ENCODE data around the gene MRPL22. TPM values are rescaled to one million over a fixed set of nuclear protein-coding genes. Genes with fewer than 3 reads are reported as not detected.
A peak's percentile ranks its signal among the peaks of the same experiment; 100 is the strongest.

MRPL22 gene
- total RNA-seq: 10 to 100 TPM; 17.0 to 29.9 (median 21.6) TPM

DNA sequence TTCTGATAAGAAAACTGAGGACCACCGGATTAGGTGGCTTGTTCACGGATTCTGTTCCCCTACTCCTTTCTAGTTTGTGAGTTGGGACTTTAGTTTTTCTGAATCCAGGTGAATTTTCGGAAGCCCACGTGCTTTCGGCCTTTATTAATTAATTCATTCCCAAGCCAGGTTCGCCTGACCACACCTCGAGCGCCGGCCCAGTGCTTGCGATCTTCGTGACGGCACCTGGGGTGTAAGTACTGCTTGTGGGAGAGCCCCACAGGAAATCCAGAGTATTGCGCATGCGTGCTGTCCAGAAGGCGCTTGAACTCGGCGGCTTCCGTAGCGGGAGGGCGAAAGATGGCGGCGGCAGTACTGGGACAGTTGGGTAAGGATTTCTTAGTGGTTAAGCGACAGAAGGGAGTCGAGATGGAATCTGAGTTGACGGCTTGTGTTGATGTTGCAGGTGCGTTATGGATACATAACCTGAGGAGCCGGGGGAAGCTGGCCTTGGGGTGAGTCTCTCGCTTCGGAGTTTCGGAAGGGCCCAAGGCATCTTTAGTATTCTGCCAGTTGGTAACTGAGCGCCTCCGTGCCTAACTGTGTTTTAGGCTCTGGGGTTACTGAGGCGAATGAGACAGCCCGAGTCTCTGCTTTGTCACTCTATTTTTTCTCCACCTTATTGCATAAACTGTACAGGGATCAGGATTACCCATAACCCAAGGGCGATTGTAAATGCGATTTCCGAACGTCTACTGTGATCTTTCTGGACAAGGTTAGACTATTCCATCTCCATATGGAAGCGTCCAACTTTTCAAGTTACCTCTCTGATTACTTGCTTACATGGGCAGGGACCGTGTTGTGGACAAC lies at the start of gene MRPL22:
Gene MRPL22 (plus strand): TSS at position 302 of the 849 bp plus-strand sequence. CDS start 38 bp downstream, at position 340.
- WGBS, 2 donors: 1 to 2% methylated on average over 20 to 28 of the region's 40 CpGs
- intact Hi-C loops (cut with DNase I): no loop called here
- peaks cover 10 to 66% (median 36%) of the 10 kb centered on the region in 3 donors for H3K4me1 ChIP-seq

DNA sequence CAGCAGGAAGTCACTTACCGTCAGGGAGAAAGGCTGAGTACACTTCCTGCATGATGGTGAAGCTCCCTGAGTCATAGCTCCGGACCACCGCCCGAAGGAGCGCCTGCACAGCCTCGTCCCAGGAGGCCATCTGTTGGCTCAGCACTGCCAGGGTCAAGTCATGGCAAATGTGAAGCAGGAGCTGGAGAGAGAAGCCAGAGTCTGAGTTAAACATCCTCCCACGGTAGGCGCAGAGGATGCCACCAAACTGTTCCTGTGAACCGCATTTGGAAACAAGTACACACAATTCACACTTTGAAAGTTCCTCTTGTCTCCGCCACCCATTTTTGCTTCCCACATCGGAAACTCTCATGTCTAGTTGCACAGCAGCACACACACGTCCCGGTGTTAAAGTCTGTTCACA lies 48.5 kb upstream of the MRPL22 start:
- TF ChIP-seq, protein P1, sequence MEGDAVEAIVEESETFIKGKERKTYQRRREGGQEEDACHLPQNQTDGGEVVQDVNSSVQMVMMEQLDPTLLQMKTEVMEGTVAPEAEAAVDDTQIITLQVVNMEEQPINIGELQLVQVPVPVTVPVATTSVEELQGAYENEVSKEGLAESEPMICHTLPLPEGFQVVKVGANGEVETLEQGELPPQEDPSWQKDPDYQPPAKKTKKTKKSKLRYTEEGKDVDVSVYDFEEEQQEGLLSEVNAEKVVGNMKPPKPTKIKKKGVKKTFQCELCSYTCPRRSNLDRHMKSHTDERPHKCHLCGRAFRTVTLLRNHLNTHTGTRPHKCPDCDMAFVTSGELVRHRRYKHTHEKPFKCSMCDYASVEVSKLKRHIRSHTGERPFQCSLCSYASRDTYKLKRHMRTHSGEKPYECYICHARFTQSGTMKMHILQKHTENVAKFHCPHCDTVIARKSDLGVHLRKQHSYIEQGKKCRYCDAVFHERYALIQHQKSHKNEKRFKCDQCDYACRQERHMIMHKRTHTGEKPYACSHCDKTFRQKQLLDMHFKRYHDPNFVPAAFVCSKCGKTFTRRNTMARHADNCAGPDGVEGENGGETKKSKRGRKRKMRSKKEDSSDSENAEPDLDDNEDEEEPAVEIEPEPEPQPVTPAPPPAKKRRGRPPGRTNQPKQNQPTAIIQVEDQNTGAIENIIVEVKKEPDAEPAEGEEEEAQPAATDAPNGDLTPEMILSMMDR (IDR thresholded peaks at IDR 0.05): no peak
- no peak for TF ChIP-seq POLR2A (IDR thresholded peaks at IDR 0.05)
- peaks cover 14 to 100% (median 55%) of the 10 kb centered on the region in 3 donors for H3K36me3 ChIP-seq
- intact Hi-C loops (cut with DNase I): no loop called here
- H3K4me3 ChIP-seq: no peak overlapping the region
- H3K4me1 ChIP-seq: peaks cover 3 to 22% (median 5%) of the 10 kb centered on the region in 3 donors
- no peaks in the 10 kb centered on the region for H3K27me3 ChIP-seq
- H3K9me3 ChIP-seq: peaks cover 0 to 4% (median under 1%) of the 10 kb centered on the region in 3 donors
- WGBS, 2 donors: 80 to 83% methylated on average over 10 to 12 of the region's 13 CpGs
- no peak overlapping the region for H3K27ac ChIP-seq
- no peak for DNase-seq

More for the DNA sequence above, at the start of gene MRPL22:
- no peaks in the 10 kb centered on the region for H3K9me3 ChIP-seq
- H3K27me3 ChIP-seq: no peaks in the 10 kb centered on the region
- H3K36me3 ChIP-seq: no peaks in the 10 kb centered on the region
- peak within 1 kb of the TSS; percentile 66 to 92 (median 73) for H3K4me3 ChIP-seq
- H3K27ac ChIP-seq: peak within 1 kb of the TSS; percentile 79 to 89 (median 84)
- TF ChIP-seq POLR2A (IDR thresholded peaks at IDR 0.05): peak in 2 of 4 donors; percentile 41 to 64
- TF ChIP-seq, protein P1 (IDR thresholded peaks at IDR 0.05): peak in 4 of 6 experiments; percentile 13 to 48 (median 38)
- peak; percentile 59 for DNase-seq

DNA sequence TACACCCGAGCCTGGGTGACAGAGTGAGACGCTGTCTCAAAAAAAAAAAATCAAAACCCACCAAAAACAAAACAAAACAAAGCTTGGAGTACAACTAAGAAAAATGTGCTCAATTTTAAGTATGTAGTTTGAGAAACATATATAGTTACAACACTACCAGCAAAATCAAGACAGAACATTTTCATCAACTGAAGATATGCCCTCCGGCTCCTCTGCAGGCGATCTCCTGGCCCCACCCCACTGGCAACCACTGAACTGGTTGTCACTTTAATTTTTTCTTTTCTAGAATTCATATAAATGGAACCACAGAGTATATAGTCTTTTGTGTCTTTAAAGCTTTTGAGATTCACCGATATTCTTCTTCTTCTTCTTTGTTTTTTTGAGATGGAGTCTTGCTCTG lies 47.5 kb upstream of the MRPL22 start:
- DNase-seq: no peak
- 84 to 90% methylated on average over 5 of the region's 5 CpGs for WGBS, 2 donors

DNA sequence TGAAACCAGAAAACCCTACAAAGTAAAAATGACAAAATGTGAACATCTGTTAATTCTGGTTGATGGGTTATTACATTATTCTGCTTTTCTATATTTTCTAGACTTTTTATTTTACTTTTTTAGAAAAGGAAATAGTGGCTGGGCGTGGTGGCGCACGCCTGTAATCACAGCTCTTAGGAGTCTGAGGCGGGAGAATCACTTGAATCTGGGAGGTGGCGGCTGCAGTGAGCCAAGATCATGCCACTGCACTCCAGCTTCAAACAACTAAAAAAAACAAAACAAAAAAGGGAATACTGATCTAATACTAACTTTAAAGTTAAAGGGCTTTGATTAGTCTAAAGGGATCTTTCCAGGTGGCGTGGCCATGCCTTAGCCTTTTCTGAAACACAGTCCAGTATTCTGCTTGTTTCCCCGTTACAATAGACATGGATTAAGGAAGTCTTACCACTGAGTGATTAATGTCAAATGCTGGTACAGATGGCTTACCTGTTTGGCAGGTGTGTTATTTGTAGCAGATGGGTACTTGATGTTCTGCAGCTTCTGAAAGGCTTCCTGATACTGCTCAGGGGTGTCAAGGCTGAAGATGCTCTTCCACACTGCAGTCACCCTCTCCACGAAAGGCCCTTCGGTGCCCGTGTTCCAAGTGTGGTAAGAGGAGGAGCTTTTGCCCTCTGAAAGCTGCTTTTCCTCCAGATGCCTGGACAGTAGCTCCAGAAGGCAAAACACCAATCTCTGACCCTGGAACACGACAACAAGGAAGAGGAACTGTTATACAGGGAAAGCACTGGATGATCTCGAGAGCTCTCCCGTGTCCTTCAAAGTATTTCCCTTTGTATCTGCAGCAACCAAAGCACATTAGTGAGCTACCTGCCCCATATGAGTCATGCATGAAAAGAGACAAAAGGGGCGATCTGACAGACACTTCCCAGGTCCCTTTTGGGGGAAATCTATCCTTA lies 45.0 kb upstream of the MRPL22 start:
- peak overlapping the region in 1 of 4 donors; percentile 21 for H3K27ac ChIP-seq
- intact Hi-C loops (cut with DNase I): no loop called here
- TF ChIP-seq, protein P1 (IDR thresholded peaks at IDR 0.05): no peak
- TF ChIP-seq POLR2A (IDR thresholded peaks at IDR 0.05): no peak
- 45 to 74% methylated on average over 14 of the region's 14 CpGs for WGBS, 2 donors
- peaks cover 3 to 22% (median 5%) of the 10 kb centered on the region in 3 donors for H3K4me1 ChIP-seq
- no peaks in the 10 kb centered on the region for H3K27me3 ChIP-seq
- H3K4me3 ChIP-seq: no peak overlapping the region
- H3K9me3 ChIP-seq: no peaks in the 10 kb centered on the region
- DNase-seq: no peak
- H3K36me3 ChIP-seq: peaks cover 5 to 100% (median 41%) of the 10 kb centered on the region in 3 donors

More for the DNA sequence above, 47.5 kb upstream of the MRPL22 start:
- peaks cover 0 to 1% (median 0%) of the 10 kb centered on the region in 3 donors for H3K9me3 ChIP-seq
- no peak overlapping the region for H3K27ac ChIP-seq
- H3K27me3 ChIP-seq: no peaks in the 10 kb centered on the region
- peaks cover 5 to 100% (median 55%) of the 10 kb centered on the region in 3 donors for H3K36me3 ChIP-seq
- peaks cover 3 to 22% (median 5%) of the 10 kb centered on the region in 3 donors for H3K4me1 ChIP-seq
- no peak overlapping the region for H3K4me3 ChIP-seq
- intact Hi-C loops (cut with DNase I): no loop called here
- no peak for TF ChIP-seq POLR2A (IDR thresholded peaks at IDR 0.05)
- TF ChIP-seq, protein P1 (IDR thresholded peaks at IDR 0.05): no peak

Measured in esophagus squamous epithelium (tissue), 5 donors.